GM12878 (cell line): ENCODE measurements around the gene EIF3A. TPM values are rescaled to one million over a fixed set of nuclear protein-coding genes. Genes with fewer than 3 reads are reported as not detected.

Source experiments
- EED ChIP-seq: sonication (generic); IDR thresholded peaks from 2 replicates; pipeline ENCODE4 v1.6.1; 2016; ENCODE audit warnings: antibody characterized with exemption, low read depth
- NFYB ChIP-seq: IDR thresholded peaks from 2 replicates; pipeline ENCODE4 v1.6.1; 2011; ENCODE audit warnings: low read depth, mild to moderate bottlenecking, low read length, improper control_type of control experiment, moderate library complexity; ENCODE audit not compliant: insufficient read depth
- PKNOX1 ChIP-seq: fragments of 450-650 bp; IDR thresholded peaks from 2 replicates; pipeline ENCODE4 v1.6.1; 2016; ENCODE audit warnings: mild to moderate bottlenecking
- POU2F2 ChIP-seq: IDR thresholded peaks from 3 replicates; pipeline ENCODE4 v1.6.1; 2011; ENCODE audit warnings: low read depth, mild to moderate bottlenecking, low read length, borderline replicate concordance
- ZNF687 ChIP-seq: fragments of 450-650 bp; IDR thresholded peaks from 2 replicates; pipeline ENCODE4 v1.6.1; 2017; ENCODE audit warnings: mild to moderate bottlenecking, moderate library complexity
- polyA plus RNA-seq, 11 experiments: library from polyadenylated mRNA; depleted of rRNA in 4 of 11; unstranded in 6 of 11; stranded (reverse) in 5 of 11; fragments of >200 nt; fragmentation: Nextera tagmentation in 4 of 11; fragmentation: Illumina TruSeq in 1 of 11; extraction: Ambion mirVana in 4 of 11; extraction: Trizol in 1 of 11; gene quantifications; 1 replicate in 1 of 11; 2 replicates in 10 of 11; pipeline versions ENCODE4 v1.2.1 to v1.2.3, GENCODE V29; 2011 to 2016; ENCODE audit warnings: inconsistent platforms in 2 of 11, missing spikeins in 2 of 11, low read depth in 1 of 11
- total RNA-seq, 4 experiments: library from RNA; depleted of rRNA in 3 of 4; stranded (reverse); fragments of >200 nt in 3 of 4; fragmentation: Illumina TruSeq in 1 of 4; extraction: Trizol in 1 of 4; gene quantifications; 2 replicates each; pipeline versions ENCODE4 v1.2.1 to v1.2.3, GENCODE V29; 2013 to 2021

Gene EIF3A
- total and polyA plus RNA-seq, 10 of the 15 experiments (the other 5 are each of a cell fraction or from before 2014, with no cell fraction given) = 42.3 to 195 (median 96.3) TPM

DNA sequence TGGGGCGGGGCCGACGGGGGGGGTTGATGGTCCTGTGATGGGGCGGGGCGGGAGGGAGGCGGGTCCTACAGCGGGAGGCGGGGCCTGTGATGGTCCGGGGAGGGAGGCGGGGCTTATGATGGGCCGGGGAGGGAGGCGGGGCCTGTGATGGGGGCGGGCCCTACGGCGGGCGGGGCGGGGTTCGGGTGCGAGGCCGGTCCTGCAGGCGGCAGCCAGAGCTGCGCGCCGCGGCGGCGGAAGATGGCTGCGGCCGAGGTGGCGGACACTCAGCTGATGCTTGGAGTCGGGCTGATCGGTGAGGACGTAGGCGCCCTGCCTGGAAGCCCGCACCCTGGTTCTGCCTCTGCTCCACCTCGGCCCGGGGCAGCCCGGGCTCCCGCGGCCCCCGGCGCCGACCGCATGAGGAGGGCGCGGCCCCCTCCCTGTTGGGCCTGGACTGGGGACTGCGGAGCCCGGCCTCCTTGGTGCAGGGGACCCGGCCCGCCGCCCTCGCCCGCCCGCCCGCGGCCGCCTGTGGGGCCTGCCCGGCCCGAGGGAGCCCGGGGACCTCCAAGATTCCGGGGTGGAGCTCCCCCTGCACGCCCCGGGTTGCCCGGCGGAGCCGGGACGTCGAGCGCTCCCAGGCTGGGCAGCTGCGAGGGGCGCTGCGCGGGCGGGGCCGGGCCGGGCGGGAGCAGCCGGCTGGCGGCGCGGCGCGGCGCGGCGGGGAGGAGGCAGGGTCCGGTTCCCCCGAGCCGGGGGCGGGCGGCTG is 23.5 kb upstream of the EIF3A start, which contains the start of gene DENND10 (continued):
- TF ChIP-seq ZNF687 (peak; percentile 70), PKNOX1 (no peak), EED (no peak), NFYB (no peak), POU2F2 (peak; percentile 46; the same call in 1 of the 3 replicates)
